Tibial nerve (tissue), 4 donors: ENCODE data around the gene GLYR1. TPM values are rescaled to one million over a fixed set of nuclear protein-coding genes. Genes with fewer than 3 reads are reported as not detected.

Source experiments
- DNase-seq, 2 donors: peaks; one replicate each; pipeline ENCODE4 v3.0.0-alpha.2; 2019; ENCODE audit warnings: low spot score in 2 of 2
- H3K27ac ChIP-seq, 4 donors: fragments of 200-600 bp; sonication (generic) in 3 of 4; one replicate each; pipeline ENCODE4 v1.5.1; 2017 to 2019; ENCODE audit warnings: mild to moderate bottlenecking in 1 of 4
- H3K27me3 ChIP-seq, 2 donors: fragments of 200-600 bp; sonication (generic) in 1 of 2; one replicate each; pipeline versions ENCODE4 v1.5.1 to v1.6.0; 2017 to 2019
- H3K36me3 ChIP-seq, 3 donors: fragments of 200-600 bp; sonication (generic); one replicate each; pipeline ENCODE4 v1.5.1; 2018 to 2019
- H3K4me1 ChIP-seq, 4 donors: fragments of 200-600 bp; sonication (generic) in 3 of 4; one replicate each; pipeline ENCODE4 v1.5.1; 2017 to 2019
- H3K4me3 ChIP-seq, 4 donors: fragments of 200-600 bp; sonication (generic) in 3 of 4; one replicate each; pipeline ENCODE4 v1.5.1; 2017 to 2019; ENCODE audit warnings: mild to moderate bottlenecking in 1 of 4, moderate library complexity in 1 of 4
- H3K9me3 ChIP-seq, 4 donors: fragments of 200-600 bp; sonication (generic) in 3 of 4; one replicate each; pipeline ENCODE4 v1.5.1; 2017 to 2019
- CTCF ChIP-seq, 5 experiments: fragments of 200-600 bp in 3 of 5; fragments of 450-650 bp in 2 of 5; sonication (generic) in 3 of 5; IDR thresholded peaks; one replicate each; pipeline ENCODE4 v1.5.1; 2016 to 2019; ENCODE audit warnings: antibody characterized with exemption in 5 of 5, mild to moderate bottlenecking in 3 of 5, moderate library complexity in 2 of 5
- EP300 ChIP-seq, 2 donors: sonication (generic); formaldehyde crosslinking; IDR thresholded peaks; one replicate each; pipeline ENCODE4 v1.6.1; 2017; ENCODE audit warnings: antibody characterized with exemption in 2 of 2, mild to moderate bottlenecking in 1 of 2
- POLR2A ChIP-seq, 2 donors: fragments of 450-650 bp; IDR thresholded peaks; one replicate each; pipeline ENCODE4 v1.6.1; 2017; ENCODE audit warnings: antibody characterized with exemption in 2 of 2, mild to moderate bottlenecking in 2 of 2, moderate library complexity in 2 of 2
- WGBS, 2 donors: methylation state at CpG; one replicate each; pipeline ENCODE4 v1.1.5; 2018; 5-methylcytosine and 5-hydroxymethylcytosine counted together
- total RNA-seq, 4 donors: library from RNA; depleted of rRNA; stranded (reverse); fragments of >200 nt; gene quantifications; one replicate each; pipeline ENCODE4 v1.1.0, GENCODE V29; 2016

Gene GLYR1
- total RNA-seq, 4 donors from 2014 or later: 42.0 to 59.4 (median 50.9) TPM

- H3K36me3 ChIP-seq: peaks cover 0 to 99% (median 51%) of the 10 kb centered on the region in 3 donors
- no peak for DNase-seq
- H3K4me3 ChIP-seq: no peak overlapping the region
- H3K9me3 ChIP-seq: no peaks in the 10 kb centered on the region
- H3K27ac ChIP-seq: no peak overlapping the region
- H3K27me3 ChIP-seq: no peaks in the 10 kb centered on the region
- 84 to 92% methylated on average over 2 to 6 of the region's 6 CpGs for WGBS, 2 donors
- TF ChIP-seq EP300 (IDR thresholded peaks at IDR 0.05) (no peak), POLR2A (IDR thresholded peaks at IDR 0.05) (no peak), CTCF (IDR thresholded peaks at IDR 0.05) (no peak)
- no peaks in the 10 kb centered on the region for H3K4me1 ChIP-seq
Measured at GRCh38 chr16:4820652-4821051, 26.4 kb downstream of the GLYR1 start.

- no peak overlapping the region for H3K4me3 ChIP-seq
- no peaks in the 10 kb centered on the region for H3K4me1 ChIP-seq
- H3K27ac ChIP-seq: no peak overlapping the region
- H3K27me3 ChIP-seq: no peaks in the 10 kb centered on the region
- peaks cover 2 to 97% (median 18%) of the 10 kb centered on the region in 3 donors for H3K36me3 ChIP-seq
- DNase-seq: no peak
- WGBS, 2 donors: 88 to 89% methylated on average over 16 of the region's 16 CpGs
- TF ChIP-seq CTCF (IDR thresholded peaks at IDR 0.05) (no peak), EP300 (IDR thresholded peaks at IDR 0.05) (no peak), POLR2A (IDR thresholded peaks at IDR 0.05) (no peak)
- no peaks in the 10 kb centered on the region for H3K9me3 ChIP-seq
Measured at GRCh38 chr16:4814542-4815173, 32.4 kb downstream of the GLYR1 start.

- H3K4me1 ChIP-seq: no peaks in the 10 kb centered on the region
- H3K4me3 ChIP-seq: no peak overlapping the region
- no peak for TF ChIP-seq POLR2A (IDR thresholded peaks at IDR 0.05)
- TF ChIP-seq EP300 (IDR thresholded peaks at IDR 0.05): no peak
- no peak for TF ChIP-seq CTCF (IDR thresholded peaks at IDR 0.05)
- H3K9me3 ChIP-seq: no peaks in the 10 kb centered on the region
- H3K27me3 ChIP-seq: no peaks in the 10 kb centered on the region
- peaks cover 2 to 97% (median 13%) of the 10 kb centered on the region in 3 donors for H3K36me3 ChIP-seq
- no peak overlapping the region for H3K27ac ChIP-seq
- DNase-seq: no peak
Measured at GRCh38 chr16:4814046-4814445, 33.0 kb downstream of the GLYR1 start.

- no peaks in the 10 kb centered on the region for H3K27me3 ChIP-seq
- TF ChIP-seq EP300 (IDR thresholded peaks at IDR 0.05) (no peak), CTCF (IDR thresholded peaks at IDR 0.05) (no peak), POLR2A (IDR thresholded peaks at IDR 0.05) (no peak)
- 89 to 98% methylated on average over 14 to 16 of the region's 16 CpGs for WGBS, 2 donors
- peaks cover 2 to 98% (median 9%) of the 10 kb centered on the region in 3 donors for H3K36me3 ChIP-seq
- no peak for DNase-seq
- H3K27ac ChIP-seq: no peak overlapping the region
- no peak overlapping the region for H3K4me3 ChIP-seq
- H3K4me1 ChIP-seq: no peaks in the 10 kb centered on the region
- no peaks in the 10 kb centered on the region for H3K9me3 ChIP-seq
Measured at GRCh38 chr16:4813251-4814003, 33.7 kb downstream of the GLYR1 start.

GRCh38 chr16:4811773-4812172 is 35.3 kb downstream of the GLYR1 start:
- H3K27ac ChIP-seq: no peak overlapping the region
- H3K9me3 ChIP-seq: no peaks in the 10 kb centered on the region
- no peak for DNase-seq
- peaks cover 2 to 96% (median 8%) of the 10 kb centered on the region in 3 donors for H3K36me3 ChIP-seq
- TF ChIP-seq EP300 (IDR thresholded peaks at IDR 0.05) (no peak), CTCF (IDR thresholded peaks at IDR 0.05) (no peak), POLR2A (IDR thresholded peaks at IDR 0.05) (no peak)
- whole genome bisulfite sequencing, 2 donors: 87% methylated on average over 8 to 9 of the region's 9 CpGs
- H3K27me3 ChIP-seq: no peaks in the 10 kb centered on the region
- H3K4me1 ChIP-seq: no peaks in the 10 kb centered on the region
- no peak overlapping the region for H3K4me3 ChIP-seq
